MM.1S (cell line): ENCODE data around the gene CNTN5.

Experiments used
- DNase-seq: peaks from one replicate; pipeline ENCODE4 v3.0.0-alpha.2; 2015
- H2AFZ ChIP-seq: fragments of 300-600 bp; sonication (generic); 2 replicates; pipeline ENCODE4 v1.6.0; 2016; ENCODE audit warnings: antibody characterized with exemption, low read length
- H3F3A ChIP-seq: fragments of 300-600 bp; sonication (generic); 2 replicates; pipeline ENCODE4 v1.6.1; 2016; ENCODE audit warnings: mild to moderate bottlenecking, antibody characterized with exemption, low read length, moderate library complexity, mixed read lengths; ENCODE audit not compliant: insufficient read depth
- H3K27ac ChIP-seq: fragments of 300-600 bp; sonication (generic); 2 replicates; pipeline ENCODE4 v1.5.1; 2016; ENCODE audit warnings: mild to moderate bottlenecking, low read length
- H3K27me3 ChIP-seq: fragments of 300-600 bp; sonication (generic); replicated peaks from 2 replicates; pipeline ENCODE4 v1.6.0; 2016; ENCODE audit warnings: low read length; ENCODE audit not compliant: insufficient read depth
- H3K36me3 ChIP-seq: fragments of 300-600 bp; sonication (generic); replicated peaks from 2 replicates; pipeline ENCODE4 v1.6.1; 2016; ENCODE audit warnings: mild to moderate bottlenecking, low read length, mixed read lengths; ENCODE audit not compliant: insufficient read depth
- H3K4me1 ChIP-seq: fragments of 300-600 bp; sonication (generic); 2 replicates; pipeline ENCODE4 v1.6.1; 2016; ENCODE audit warnings: low read length, mixed read lengths
- H3K4me2 ChIP-seq: fragments of 300-600 bp; sonication (generic); 2 replicates; pipeline ENCODE4 v1.6.0; 2016; ENCODE audit warnings: low read depth, low read length
- H3K4me3 ChIP-seq: fragments of 300-600 bp; sonication (generic); 2 replicates; pipeline ENCODE4 v1.5.1; 2016; ENCODE audit warnings: low read length, mixed read lengths
- H3K79me2 ChIP-seq: fragments of 300-600 bp; sonication (generic); 2 replicates; pipeline ENCODE4 v1.6.1; 2016; ENCODE audit warnings: mixed run types, low read length, mixed read lengths
- H3K9ac ChIP-seq: fragments of 300-600 bp; sonication (generic); 2 replicates; pipeline ENCODE4 v1.6.1; 2016; ENCODE audit warnings: low read length, mixed read lengths
- H3K9me2 ChIP-seq: fragments of 300-600 bp; sonication (generic); replicated peaks from 2 replicates; pipeline ENCODE4 v1.6.1; 2016; ENCODE audit warnings: mild to moderate bottlenecking, low read length, mixed read lengths; ENCODE audit not compliant: insufficient read depth
- H3K9me3 ChIP-seq: fragments of 300-600 bp; sonication (generic); replicated peaks from 2 replicates; pipeline ENCODE4 v1.6.1; 2016; ENCODE audit warnings: mild to moderate bottlenecking, low read length, mixed read lengths; ENCODE audit not compliant: insufficient read depth
- H4K20me1 ChIP-seq: fragments of 300-600 bp; sonication (generic); 2 replicates; pipeline ENCODE4 v1.6.1; 2016; ENCODE audit warnings: mild to moderate bottlenecking, low read length, moderate library complexity, mixed read lengths; ENCODE audit not compliant: insufficient read depth
- CTCF ChIP-seq: fragments of 300-600 bp; sonication (generic); IDR thresholded peaks from 2 replicates; pipeline ENCODE4 v1.5.1; 2016; ENCODE audit warnings: antibody characterized with exemption, low read length, mixed read lengths
- EZH2 ChIP-seq: fragments of 300-600 bp; sonication (generic); optimal IDR thresholded peaks from 2 replicates; pipeline ENCODE3; 2017; ENCODE audit warnings: low read depth, mild to moderate bottlenecking, antibody characterized with exemption, low read length, mixed read lengths
- EZH2phosphoT487 ChIP-seq: fragments of 300-600 bp; sonication (generic); IDR thresholded peaks from 2 replicates; pipeline ENCODE4 v1.6.1; 2018; ENCODE audit warnings: antibody characterized with exemption, low read length

The CNTN5 gene

DNA sequence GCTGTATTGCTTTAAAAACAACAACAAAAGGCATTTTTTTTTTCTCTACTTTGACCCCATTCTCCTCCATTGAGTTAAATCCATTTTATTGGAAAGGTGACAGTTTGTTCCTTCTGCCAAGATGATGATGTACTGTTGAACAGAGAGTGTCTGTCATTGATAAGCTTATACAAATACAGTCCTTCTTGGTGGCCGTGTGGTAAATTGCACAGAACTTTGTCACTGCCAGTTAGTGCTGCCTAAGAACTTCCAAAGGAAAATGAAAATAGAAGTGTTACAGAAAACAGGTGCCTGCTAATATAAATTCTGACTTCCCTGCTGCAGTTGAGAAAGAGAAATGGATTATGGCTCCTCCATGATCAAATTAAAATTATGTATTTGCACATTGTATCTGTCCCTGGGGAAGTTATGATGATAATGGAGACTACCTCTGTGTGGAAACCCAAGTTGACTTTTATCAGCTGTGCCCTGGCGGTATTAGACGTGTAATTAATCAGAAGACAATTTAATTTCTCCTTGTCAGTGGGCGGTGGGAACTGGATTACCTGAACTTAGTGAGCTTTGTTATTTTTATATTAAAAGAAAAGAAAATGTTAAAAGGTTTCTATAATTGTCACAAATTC lies 546.7 kb downstream of the CNTN5 start:
- Histone ChIP-seq H3K27me3 (no peaks in the 10 kb centered on the region), H3K36me3 (no peaks in the 10 kb centered on the region), H3K4me3 (no peak overlapping the region), H3F3A (no peaks in the 10 kb centered on the region), H4K20me1 (no peaks in the 10 kb centered on the region), H3K4me2 (no peak overlapping the region), H3K79me2 (no peaks in the 10 kb centered on the region), H2AFZ (no peak overlapping the region), H3K27ac (no peak overlapping the region), H3K9me3 (no peaks in the 10 kb centered on the region), H3K4me1 (no peaks in the 10 kb centered on the region), H3K9me2 (no peaks in the 10 kb centered on the region), H3K9ac (no peak overlapping the region)
- TF ChIP-seq CTCF (no peak), EZH2 (no peak), EZH2phosphoT487 (no peak)
- no peak for DNase-seq

GRCh38 chr11:99568808-99569207 lies 548.1 kb downstream of the CNTN5 start:
- no peak overlapping the region for H3K9ac ChIP-seq
- no peaks in the 10 kb centered on the region for H3K9me2 ChIP-seq
- H3K27me3 ChIP-seq = no peaks in the 10 kb centered on the region
- no peak overlapping the region for H3K4me2 ChIP-seq
- H3K27ac ChIP-seq = no peak overlapping the region
- H3K4me3 ChIP-seq = no peak overlapping the region
- no peaks in the 10 kb centered on the region for H4K20me1 ChIP-seq
- no peaks in the 10 kb centered on the region for H3F3A ChIP-seq
- H3K9me3 ChIP-seq = no peaks in the 10 kb centered on the region
- no peaks in the 10 kb centered on the region for H3K4me1 ChIP-seq
- H3K36me3 ChIP-seq = no peaks in the 10 kb centered on the region
- TF ChIP-seq EZH2phosphoT487 (no peak), EZH2 (no peak), CTCF (no peak)
- no peaks in the 10 kb centered on the region for H3K79me2 ChIP-seq
- H2AFZ ChIP-seq = no peak overlapping the region
- DNase-seq = no peak

DNA sequence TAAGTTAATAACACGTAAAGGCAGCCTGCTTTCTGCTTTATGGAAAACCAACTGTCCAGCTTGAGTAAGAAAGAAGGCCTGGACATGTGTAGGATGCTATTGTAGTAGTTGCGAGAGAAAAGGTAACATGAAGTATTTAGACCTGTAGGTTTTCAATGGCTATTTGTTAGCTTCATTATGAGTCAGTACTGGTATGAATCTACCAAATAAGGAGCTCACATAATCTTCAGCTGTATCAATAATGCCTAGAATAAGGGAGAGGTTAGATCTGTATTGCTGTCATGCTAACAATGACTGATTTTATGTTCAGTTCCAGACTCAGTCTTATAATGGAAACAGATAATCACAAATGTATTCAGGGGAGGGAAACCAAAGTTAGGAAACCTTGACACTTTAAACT lies 550.3 kb downstream of the CNTN5 start:
- H3K36me3 ChIP-seq = no peaks in the 10 kb centered on the region
- no peak overlapping the region for H2AFZ ChIP-seq
- no peaks in the 10 kb centered on the region for H3K9me3 ChIP-seq
- H3K4me3 ChIP-seq = no peak overlapping the region
- no peak overlapping the region for H3K9ac ChIP-seq
- DNase-seq = no peak
- no peak overlapping the region for H3K4me2 ChIP-seq
- H3K27ac ChIP-seq = no peak overlapping the region
- H3K4me1 ChIP-seq = no peaks in the 10 kb centered on the region
- H3K79me2 ChIP-seq = no peaks in the 10 kb centered on the region
- TF ChIP-seq EZH2 (no peak), EZH2phosphoT487 (no peak), CTCF (no peak)
- no peaks in the 10 kb centered on the region for H3K27me3 ChIP-seq
- no peaks in the 10 kb centered on the region for H3F3A ChIP-seq
- no peaks in the 10 kb centered on the region for H4K20me1 ChIP-seq
- no peaks in the 10 kb centered on the region for H3K9me2 ChIP-seq
